ENCODE measurements around the gene WDR91.

WDR91 gene

DNA sequence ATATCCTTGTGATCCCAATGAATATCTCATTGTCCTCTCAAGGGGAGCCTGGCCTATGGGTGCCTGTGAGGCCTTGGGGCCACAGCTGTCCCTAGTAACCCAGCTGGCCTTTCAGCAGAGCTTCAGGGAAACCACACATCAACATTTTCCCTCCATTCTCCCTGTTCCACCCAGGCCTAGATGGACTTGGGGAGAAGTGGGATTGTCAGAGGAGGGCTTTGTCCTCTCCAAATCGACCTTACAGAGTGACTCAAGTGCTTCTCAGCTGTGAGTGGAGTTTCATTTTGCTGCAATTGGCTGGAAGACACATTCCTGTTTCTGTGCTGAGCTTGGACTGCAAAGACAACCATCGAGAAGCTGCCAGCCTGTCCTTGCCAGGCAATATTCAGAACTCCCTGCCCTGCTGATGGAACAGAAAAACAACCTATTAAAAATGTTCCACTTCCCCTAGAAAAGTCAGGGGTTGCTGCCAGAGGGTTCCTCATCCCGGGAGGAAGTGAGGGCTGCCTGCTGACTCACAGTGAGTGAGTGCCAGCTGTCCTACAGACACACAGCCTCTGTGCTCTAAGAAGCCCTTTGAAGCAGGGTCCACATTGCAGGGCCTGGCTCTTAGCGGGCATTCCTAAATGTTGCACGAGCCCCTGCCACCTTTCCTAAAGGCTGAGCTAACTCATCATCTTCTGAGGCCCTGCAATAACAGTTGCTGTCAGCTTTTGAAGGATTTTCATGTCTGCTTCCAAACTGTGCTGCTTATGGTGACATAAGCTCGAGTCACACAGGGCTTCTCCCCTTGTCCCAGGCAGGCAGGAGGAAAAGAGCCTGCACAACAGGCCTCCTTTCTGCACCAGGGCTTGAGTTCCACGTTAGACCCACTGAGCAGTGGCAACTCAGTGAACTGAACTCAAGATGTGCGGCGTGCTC is 42.8 kb upstream of the WDR91 start:
- Histone ChIP-seq H3K36me3 (ENCODE audit: low read depth) (no peaks in the 10 kb centered on the region), H3K4me1 (ENCODE audit: insufficient read depth, poor library complexity, severe bottlenecking) (peaks cover 12% of the 10 kb centered on the region), H3K27me3 (ENCODE audit: insufficient read depth, poor library complexity, severe bottlenecking) (no peaks in the 10 kb centered on the region), H3K4me3 (ENCODE audit: severe bottlenecking) (no peak overlapping the region), H3K9me3 (ENCODE audit: severe bottlenecking) (no peaks in the 10 kb centered on the region), H3K27ac (ENCODE audit: poor library complexity, severe bottlenecking) (peak overlapping the region; percentile 72)
- no peak for DNase-seq (ENCODE audit: low spot score)
- ATAC-seq (ENCODE audit: low read depth), result peak; percentile 95
- TF ChIP-seq, protein P1, sequence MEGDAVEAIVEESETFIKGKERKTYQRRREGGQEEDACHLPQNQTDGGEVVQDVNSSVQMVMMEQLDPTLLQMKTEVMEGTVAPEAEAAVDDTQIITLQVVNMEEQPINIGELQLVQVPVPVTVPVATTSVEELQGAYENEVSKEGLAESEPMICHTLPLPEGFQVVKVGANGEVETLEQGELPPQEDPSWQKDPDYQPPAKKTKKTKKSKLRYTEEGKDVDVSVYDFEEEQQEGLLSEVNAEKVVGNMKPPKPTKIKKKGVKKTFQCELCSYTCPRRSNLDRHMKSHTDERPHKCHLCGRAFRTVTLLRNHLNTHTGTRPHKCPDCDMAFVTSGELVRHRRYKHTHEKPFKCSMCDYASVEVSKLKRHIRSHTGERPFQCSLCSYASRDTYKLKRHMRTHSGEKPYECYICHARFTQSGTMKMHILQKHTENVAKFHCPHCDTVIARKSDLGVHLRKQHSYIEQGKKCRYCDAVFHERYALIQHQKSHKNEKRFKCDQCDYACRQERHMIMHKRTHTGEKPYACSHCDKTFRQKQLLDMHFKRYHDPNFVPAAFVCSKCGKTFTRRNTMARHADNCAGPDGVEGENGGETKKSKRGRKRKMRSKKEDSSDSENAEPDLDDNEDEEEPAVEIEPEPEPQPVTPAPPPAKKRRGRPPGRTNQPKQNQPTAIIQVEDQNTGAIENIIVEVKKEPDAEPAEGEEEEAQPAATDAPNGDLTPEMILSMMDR (IDR thresholded peaks at IDR 0.05; ENCODE audit: poor library complexity, severe bottlenecking), result no peak

DNA sequence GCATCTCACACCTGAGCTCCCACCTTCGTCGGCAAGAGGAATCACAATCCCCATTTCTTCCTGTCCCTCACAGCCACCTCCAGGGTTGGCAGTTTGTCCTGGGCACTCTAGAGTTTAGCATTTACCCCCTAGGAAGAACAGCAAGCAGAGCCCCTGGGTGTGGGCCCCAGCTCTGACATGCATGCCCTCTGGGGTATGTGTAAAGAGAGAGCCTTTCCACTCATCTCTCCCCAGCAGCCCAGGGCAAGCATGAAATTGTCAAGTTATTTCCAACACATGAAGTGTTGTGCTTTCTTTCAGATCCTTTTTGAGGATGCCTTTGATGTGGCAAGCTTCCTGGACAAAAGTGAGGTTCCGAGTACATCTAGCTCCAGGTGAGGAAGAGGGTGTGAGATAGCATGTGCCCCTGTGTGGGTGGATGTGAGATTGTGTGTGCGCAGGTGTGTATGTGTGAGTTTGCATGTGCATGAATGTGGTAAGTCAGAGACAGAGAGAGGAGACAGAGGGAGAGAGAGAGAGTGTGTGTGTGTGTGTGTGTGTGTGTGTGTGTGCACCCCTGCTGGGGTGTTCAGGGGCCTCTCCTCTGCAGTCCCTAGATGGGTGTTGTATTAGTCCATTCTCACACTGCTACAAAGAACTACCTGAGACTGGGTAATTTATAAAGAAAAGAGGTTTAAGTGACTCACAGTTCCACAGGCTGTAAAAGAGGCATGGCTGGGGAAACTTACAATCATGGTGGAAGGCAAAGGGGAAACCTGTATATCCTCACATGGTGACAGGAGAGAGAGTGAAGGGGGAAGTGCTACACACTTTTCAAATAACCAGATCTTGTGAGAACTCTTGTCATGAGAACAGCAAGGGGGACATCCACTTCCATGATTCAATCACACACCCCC is 40.4 kb upstream of the WDR91 start:
- Histone ChIP-seq H3K27me3 (ENCODE audit: insufficient read depth, poor library complexity, severe bottlenecking) (no peaks in the 10 kb centered on the region), H3K4me1 (ENCODE audit: insufficient read depth, poor library complexity, severe bottlenecking) (peaks cover 12% of the 10 kb centered on the region), H3K27ac (ENCODE audit: poor library complexity, severe bottlenecking) (no peak overlapping the region), H3K9me3 (ENCODE audit: severe bottlenecking) (no peaks in the 10 kb centered on the region), H3K36me3 (ENCODE audit: low read depth) (no peaks in the 10 kb centered on the region), H3K4me3 (ENCODE audit: severe bottlenecking) (no peak overlapping the region)
- no peak for DNase-seq (ENCODE audit: low spot score)
- no peak for ATAC-seq (ENCODE audit: low read depth)
- TF ChIP-seq, protein P1 (IDR thresholded peaks at IDR 0.05; ENCODE audit: poor library complexity, severe bottlenecking), result no peak

DNA sequence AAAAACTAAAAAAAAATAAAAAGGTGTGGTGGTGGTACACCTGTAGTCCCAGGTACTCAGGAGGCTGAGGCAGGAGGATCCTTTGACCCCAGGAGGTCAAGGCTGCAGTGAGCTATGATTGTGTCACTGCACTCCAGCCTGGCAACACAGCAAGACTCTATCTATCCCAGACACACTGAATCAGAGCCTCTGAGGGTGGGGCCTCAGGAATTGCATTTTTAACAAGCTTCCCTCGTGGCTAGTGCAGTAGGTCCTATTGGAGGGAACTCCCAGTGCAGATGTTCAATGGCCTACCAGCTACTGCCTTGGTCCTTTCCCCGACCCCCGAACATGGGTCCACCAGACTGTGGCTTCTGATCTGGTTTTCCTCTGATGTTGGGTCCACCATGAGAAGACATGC is 37.2 kb upstream of the WDR91 start:
- Histone ChIP-seq H3K27me3 (ENCODE audit: insufficient read depth, poor library complexity, severe bottlenecking) (no peaks in the 10 kb centered on the region), H3K36me3 (ENCODE audit: low read depth) (no peaks in the 10 kb centered on the region), H3K9me3 (ENCODE audit: severe bottlenecking) (no peaks in the 10 kb centered on the region), H3K4me1 (ENCODE audit: insufficient read depth, poor library complexity, severe bottlenecking) (peaks cover under 1% of the 10 kb centered on the region), H3K4me3 (ENCODE audit: severe bottlenecking) (no peak overlapping the region), H3K27ac (ENCODE audit: poor library complexity, severe bottlenecking) (no peak overlapping the region)
- ATAC-seq (ENCODE audit: low read depth), result no peak; the same call in 2 of the 3 replicates
- TF ChIP-seq, protein P1 (IDR thresholded peaks at IDR 0.05; ENCODE audit: poor library complexity, severe bottlenecking), result no peak
- no peak for DNase-seq (ENCODE audit: low spot score)

DNA sequence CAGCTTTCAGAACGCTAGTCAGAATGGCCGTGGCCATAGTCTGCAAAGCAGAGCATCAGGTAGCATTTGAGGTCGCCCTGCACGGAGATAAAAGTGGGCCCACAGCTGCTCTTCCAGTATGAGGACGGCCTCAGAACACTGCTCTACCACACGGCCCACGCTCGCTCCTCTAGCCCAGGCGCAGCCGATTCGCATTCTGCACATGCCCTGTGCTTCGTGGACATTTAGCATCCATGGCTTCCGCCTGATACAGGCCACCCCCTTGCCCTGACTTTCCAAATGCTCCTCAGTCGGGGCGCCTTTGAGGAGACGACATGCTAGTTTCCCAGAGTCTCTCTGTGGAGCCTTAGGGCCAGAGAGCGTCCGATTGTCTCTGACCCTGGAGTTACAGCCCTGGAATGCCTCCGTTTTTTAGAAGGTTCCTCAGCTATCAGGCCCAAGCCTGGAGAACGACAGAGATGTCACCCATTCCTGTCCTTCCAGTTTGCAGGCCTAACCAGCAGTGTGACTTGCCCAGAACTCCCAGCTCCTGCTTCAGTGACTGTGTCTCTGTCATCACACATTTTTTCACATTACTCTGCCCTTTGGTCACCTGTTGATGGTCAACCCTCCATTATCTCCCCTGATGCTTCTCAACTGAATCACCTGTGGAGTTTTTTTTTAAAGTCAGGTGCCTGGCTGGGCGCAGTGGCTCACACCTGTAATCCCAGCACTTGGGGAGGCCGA is 36.6 kb upstream of the WDR91 start:
- Histone ChIP-seq H3K27ac (ENCODE audit: poor library complexity, severe bottlenecking) (no peak overlapping the region), H3K36me3 (ENCODE audit: low read depth) (no peaks in the 10 kb centered on the region), H3K4me3 (ENCODE audit: severe bottlenecking) (no peak overlapping the region), H3K4me1 (ENCODE audit: insufficient read depth, poor library complexity, severe bottlenecking) (no peaks in the 10 kb centered on the region), H3K27me3 (ENCODE audit: insufficient read depth, poor library complexity, severe bottlenecking) (no peaks in the 10 kb centered on the region), H3K9me3 (ENCODE audit: severe bottlenecking) (no peaks in the 10 kb centered on the region)
- ATAC-seq (ENCODE audit: low read depth) (no peak), DNase-seq (ENCODE audit: low spot score) (no peak)
- TF ChIP-seq, protein P1 (IDR thresholded peaks at IDR 0.05; ENCODE audit: poor library complexity, severe bottlenecking), result no peak

Data from RWPE2 (cell line).